GM12801 (cell line): Measurements from ENCODE around the gene EFEMP2.

Experiments
- TF ChIP-seq, protein P1 (sequence below): IDR thresholded peaks from one replicate; pipeline ENCODE4 v1.5.1; 2011; ENCODE audit warnings: control low read depth; ENCODE audit not compliant: insufficient read length; ENCODE audit errors: extremely low read depth

EFEMP2 gene

GRCh38 chr11:65898656-65899355, 26.2 kb upstream of the EFEMP2 start:
- TF ChIP-seq, protein P1, sequence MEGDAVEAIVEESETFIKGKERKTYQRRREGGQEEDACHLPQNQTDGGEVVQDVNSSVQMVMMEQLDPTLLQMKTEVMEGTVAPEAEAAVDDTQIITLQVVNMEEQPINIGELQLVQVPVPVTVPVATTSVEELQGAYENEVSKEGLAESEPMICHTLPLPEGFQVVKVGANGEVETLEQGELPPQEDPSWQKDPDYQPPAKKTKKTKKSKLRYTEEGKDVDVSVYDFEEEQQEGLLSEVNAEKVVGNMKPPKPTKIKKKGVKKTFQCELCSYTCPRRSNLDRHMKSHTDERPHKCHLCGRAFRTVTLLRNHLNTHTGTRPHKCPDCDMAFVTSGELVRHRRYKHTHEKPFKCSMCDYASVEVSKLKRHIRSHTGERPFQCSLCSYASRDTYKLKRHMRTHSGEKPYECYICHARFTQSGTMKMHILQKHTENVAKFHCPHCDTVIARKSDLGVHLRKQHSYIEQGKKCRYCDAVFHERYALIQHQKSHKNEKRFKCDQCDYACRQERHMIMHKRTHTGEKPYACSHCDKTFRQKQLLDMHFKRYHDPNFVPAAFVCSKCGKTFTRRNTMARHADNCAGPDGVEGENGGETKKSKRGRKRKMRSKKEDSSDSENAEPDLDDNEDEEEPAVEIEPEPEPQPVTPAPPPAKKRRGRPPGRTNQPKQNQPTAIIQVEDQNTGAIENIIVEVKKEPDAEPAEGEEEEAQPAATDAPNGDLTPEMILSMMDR: no peak

GRCh38 chr11:65897020-65897471, 24.4 kb upstream of the EFEMP2 start:
- TF ChIP-seq, protein P1: no peak

DNA sequence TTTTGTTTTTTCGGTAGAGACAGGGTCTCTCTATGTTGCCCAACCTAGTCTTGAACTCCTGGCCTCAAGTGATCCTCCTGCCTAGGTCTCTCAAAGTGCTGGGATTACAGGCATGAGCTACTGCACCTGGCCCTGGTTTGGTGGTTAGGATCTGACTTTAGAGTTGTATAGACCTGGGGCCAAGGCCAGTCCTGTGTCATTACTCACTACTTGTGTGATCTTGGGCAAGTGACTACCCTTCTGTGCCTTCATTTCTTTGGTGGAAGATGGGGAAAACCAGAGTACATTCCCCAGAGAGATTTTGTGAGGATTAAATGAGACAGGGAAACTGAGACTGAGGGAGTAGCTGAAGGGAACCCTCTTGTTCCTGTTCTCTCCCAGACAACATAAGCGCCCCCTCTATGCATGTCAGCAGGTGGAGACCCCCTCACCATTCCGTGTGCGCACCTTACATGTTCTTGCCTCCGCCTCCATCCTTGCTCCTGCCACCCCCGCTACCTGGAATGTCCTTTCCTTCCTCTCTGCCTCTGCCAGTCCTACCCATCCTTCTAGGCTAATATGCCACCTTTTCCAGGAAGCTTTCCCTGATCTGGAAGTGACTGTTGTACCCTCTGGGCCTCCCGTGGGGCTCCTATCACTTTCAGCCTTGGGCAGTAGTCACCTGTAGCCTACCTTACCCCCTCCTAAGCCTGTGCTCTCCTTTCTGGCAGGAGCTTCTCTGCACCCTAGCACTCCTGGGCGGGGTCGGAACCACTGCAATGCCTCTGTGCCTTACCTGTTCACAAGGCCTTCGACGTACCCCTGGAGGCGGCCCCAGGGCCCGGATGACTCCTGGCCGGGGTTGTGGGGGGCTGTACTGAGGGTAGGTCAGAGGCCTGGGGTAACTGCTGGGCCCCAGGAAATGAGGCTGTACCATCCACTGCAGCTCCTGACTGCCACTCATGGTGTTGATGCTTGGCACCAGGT, 23.7 kb upstream of the EFEMP2 start:
- TF ChIP-seq, protein P1: no peak

DNA sequence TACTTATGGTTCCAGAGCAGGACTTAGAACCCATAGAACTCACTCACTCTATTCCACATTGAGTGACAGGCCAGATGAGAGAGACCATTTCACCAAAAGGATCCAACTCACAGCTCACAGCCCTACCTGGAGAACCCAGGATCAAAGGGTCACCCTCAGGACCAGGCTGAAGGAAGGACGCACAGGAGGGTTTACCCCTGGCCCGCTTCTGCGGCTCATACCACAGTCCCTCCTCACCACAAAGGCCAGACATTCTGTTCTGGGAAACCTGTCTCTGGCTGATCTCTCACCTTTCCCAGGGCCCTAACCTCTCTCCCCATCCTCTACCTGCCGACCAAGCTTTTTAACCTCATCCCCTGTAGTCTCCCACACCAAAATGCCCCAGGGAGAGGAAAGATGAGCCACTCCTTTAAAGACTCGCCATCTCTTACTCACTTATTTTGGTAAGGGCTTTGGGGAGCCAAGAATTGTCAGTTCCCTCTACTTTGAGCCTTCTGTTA, 22.9 kb upstream of the EFEMP2 start:
- TF ChIP-seq, protein P1: no peak

DNA sequence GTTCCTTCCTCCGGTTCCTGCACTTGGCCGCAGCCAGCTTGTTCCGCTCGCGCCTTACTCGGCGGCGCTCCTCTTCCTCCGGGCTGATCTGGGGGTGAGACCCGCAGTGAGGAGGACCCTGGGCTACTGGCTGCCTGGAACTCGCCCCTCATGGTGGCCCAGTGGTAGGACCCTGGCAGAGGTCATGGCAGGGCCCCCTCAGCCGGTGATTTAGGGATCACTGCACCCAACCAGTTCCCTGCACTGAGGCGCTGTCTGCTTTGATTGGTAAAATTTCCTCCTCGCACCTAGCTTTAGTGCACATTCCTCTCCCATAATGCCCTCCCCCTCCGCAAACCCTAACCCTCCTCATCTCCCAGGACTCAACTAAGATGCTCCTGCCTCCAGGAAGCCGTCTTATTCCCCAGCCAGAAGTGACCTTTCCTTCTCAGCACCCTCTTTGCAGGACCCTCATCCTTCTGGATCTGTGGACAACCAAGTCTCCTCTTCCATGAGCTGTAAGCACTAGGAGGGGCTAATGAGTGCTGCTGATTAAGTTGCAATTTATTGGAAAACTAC, 21.5 kb upstream of the EFEMP2 start:
- TF ChIP-seq, protein P1: no peak

- TF ChIP-seq, protein P1: no peak
These were observed 20.2 kb upstream of the EFEMP2 start for GRCh38 chr11:65892661-65893317.
